Nephron progenitor cell (in vitro differentiated cells): ENCODE data around the gene ZDHHC11.
"Not testable (repeated sequence)": the region's sequence is repeated elsewhere in the genome, so short reads cannot be mapped to it uniquely, and the experiment has no call there.

Experiments
- DNase-seq: peaks from one replicate; pipeline ENCODE4 v3.0.0; 2021
- H3K27ac Mint-ChIP-seq: 2 replicates; pipeline ENCODE4 v1.8.0; 2021; ENCODE audit warnings: mild to moderate bottlenecking, moderate library complexity, mixed read lengths
- H3K27me3 Mint-ChIP-seq: 2 replicates; pipeline ENCODE4 v1.8.0; 2021; ENCODE audit warnings: mild to moderate bottlenecking, low read depth, mixed read lengths; ENCODE audit not compliant: poor library complexity
- H3K36me3 Mint-ChIP-seq: 2 replicates; pipeline ENCODE4 v1.8.0; 2021; ENCODE audit warnings: low read depth, mixed read lengths
- H3K4me1 Mint-ChIP-seq: 2 replicates; pipeline ENCODE4 v1.8.0; 2021; ENCODE audit warnings: mixed read lengths
- H3K4me3 Mint-ChIP-seq: 2 replicates; pipeline ENCODE4 v1.8.0; 2021; ENCODE audit warnings: mild to moderate bottlenecking, moderate library complexity, mixed read lengths
- H3K9me3 Mint-ChIP-seq: 2 replicates; pipeline ENCODE4 v1.8.0; 2021; ENCODE audit warnings: mild to moderate bottlenecking, moderate library complexity, mixed read lengths
- TF ChIP-seq, protein P1 (sequence below): fragments of 200-600 bp; sonication (generic); IDR thresholded peaks from 2 replicates; pipeline ENCODE4 v1.5.0; 2021; ENCODE audit warnings: antibody characterized with exemption

ZDHHC11 gene

DNA sequence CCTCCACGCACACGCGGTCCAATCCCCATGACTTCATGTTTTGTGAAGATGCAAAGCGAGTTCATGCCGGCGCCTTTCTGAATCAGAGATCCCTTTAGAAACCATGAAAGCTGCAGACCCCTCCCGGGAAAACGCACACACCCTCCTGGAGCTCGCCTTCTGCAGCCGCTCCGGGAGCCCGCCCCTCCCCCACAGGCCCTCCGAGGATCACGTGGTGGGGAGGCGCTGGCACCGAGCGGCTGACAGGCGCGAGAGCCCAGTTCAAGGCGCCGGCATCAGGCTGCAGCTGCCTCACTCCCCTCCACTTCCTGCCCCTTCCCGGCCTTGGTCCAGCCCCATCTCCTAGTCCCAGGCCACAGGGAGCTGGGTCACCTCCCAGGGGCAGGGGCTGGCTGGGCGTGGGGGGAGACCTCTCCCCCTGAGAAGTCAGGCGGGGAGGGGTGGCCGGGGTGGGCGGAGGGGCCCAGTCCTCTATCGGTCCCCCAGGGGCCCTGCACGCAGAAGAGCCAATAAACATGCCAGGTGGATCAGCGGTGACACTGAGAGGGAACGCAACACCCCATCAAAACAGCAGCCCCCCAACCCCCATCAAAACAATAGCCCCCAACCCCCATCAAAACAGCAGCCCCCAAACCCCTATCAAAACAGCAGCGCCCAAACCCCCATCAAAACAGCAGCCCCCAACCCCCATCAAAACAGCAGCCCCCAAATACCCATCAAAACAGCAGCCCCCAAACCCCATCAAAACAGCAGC lies 67.6 kb downstream of the ZDHHC11 start:
- not testable (repeated sequence) for H3K36me3 Mint-ChIP-seq, H3K9me3 Mint-ChIP-seq, H3K27ac Mint-ChIP-seq, H3K4me1 Mint-ChIP-seq
- peak; percentile 42 for DNase-seq
- Mint-ChIP-seq H3K4me3 (peak overlapping the region; percentile 62), H3K27me3 (peaks cover 19% of the 10 kb centered on the region)

DNA sequence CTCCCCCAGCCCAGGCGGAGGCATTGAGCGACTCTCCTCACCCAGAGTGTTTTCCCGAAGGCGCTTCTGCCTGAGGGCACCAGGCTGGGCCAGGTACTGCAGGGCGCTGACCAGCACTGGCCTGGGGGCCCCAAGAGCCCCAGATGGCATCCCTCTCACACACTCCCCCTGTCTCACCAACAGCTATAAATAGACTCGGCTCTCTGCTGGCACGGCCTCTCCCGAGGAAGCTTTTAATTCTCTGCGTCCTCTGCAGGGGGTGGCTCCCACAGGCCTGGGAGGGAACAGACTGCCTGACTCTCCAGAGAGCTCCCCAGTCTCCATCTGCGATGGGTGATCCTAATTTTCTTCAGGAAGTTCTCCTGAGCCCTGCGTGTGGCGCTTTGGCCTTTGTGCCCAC lies 68.4 kb downstream of the ZDHHC11 start:
- H3K4me1 Mint-ChIP-seq, DNase-seq, H3K36me3 Mint-ChIP-seq, H3K27ac Mint-ChIP-seq, H3K4me3 Mint-ChIP-seq, H3K9me3 Mint-ChIP-seq: not testable (repeated sequence)
- H3K27me3 Mint-ChIP-seq: peaks cover 13% of the 10 kb centered on the region

DNA sequence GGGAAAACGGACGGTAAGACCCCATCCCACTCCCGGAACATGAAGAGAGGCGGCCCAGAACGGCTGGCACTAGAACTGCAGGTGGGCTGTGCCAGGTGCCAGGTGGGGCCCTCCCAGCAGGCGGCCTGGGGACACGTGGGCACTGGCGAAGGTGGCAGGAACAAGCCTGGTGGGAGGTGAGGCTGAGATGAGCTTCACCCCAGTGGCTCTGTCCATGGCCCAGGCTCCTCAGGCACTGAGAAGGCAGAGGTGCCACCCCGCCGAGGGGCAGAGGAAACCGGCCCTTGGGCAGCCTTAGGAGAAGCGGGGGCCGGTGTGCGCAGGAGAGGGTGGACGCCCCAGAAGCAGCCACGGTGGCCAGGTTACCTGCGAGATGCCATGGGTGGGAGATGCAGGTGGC lies 70.2 kb downstream of the ZDHHC11 start:
- H3K4me1 Mint-ChIP-seq: peaks cover 12% of the 10 kb centered on the region
- not testable (repeated sequence) for H3K9me3 Mint-ChIP-seq, H3K36me3 Mint-ChIP-seq, H3K27ac Mint-ChIP-seq, H3K4me3 Mint-ChIP-seq, DNase-seq
- H3K27me3 Mint-ChIP-seq: peaks cover 15% of the 10 kb centered on the region

DNA sequence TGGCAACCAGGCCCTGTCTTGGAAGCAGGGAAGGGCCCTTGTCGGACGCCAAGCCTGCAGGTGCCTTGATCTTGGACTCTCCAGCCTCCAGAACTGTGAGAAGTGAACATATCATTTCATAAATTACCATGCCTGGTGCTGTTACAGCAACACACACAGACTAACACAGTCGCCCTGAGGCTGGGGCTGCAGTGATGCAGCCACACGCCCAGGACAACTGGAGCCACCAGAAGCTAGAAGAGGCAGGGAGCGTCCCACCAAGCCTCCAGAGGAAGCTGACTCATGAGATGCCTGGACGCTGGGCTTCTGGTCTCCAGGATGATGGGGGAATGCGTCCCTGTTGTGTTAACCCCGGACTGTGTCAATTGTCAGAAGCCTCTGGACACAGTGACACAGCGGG lies 71.8 kb downstream of the ZDHHC11 start:
- Mint-ChIP-seq H3K4me1 (peaks cover 12% of the 10 kb centered on the region), H3K27me3 (peaks cover 10% of the 10 kb centered on the region)
- DNase-seq, H3K36me3 Mint-ChIP-seq, H3K9me3 Mint-ChIP-seq, H3K27ac Mint-ChIP-seq, H3K4me3 Mint-ChIP-seq: not testable (repeated sequence)

DNA sequence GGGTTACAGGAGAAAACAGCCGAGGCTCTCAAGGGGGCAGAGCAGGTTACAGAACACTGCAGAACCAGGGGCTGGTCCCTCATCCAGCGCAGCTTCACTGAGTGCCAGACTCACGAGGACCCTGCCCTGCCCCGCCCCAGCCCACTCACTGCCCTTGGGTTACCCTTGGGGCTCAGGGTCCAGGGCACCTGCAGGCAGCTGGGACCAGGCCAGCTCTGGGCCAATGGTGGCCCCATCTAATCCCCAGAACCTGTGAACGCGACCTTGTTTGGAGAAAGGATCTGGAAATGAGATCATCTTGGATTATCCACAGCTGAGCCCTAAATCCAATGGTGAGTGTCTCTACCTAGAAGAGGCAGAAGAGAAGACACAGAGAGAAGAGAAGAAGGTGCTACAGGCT lies 72.4 kb downstream of the ZDHHC11 start:
- not testable (repeated sequence) for H3K27me3 Mint-ChIP-seq, H3K4me3 Mint-ChIP-seq, H3K27ac Mint-ChIP-seq, H3K36me3 Mint-ChIP-seq, DNase-seq, H3K9me3 Mint-ChIP-seq
- H3K4me1 Mint-ChIP-seq: peaks cover 12% of the 10 kb centered on the region

DNA sequence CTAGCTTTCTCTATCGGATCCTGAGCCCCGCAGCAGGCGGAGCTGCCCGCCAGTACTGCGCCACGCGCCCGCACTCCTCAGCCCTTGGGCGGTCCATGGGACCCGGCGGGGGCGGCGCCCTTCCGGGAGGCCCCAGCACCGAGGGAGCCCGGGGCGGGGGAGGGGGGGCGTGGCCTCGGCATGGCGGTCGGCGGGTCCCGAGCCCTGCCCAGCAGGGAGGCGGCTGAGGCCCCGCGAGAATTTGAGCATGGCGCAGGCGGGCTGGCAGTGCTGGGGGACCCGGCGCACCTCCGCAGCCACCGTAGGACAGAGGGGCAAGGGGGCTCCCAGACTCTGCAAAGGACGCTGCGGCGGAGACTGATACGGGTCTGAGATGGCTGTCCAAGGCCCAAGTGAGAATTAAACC lies 73.0 kb downstream of the ZDHHC11 start:
- Mint-ChIP-seq H3K9me3 (peaks cover 5% of the 10 kb centered on the region), H3K27me3 (peaks cover 7% of the 10 kb centered on the region), H3K4me1 (peaks cover 12% of the 10 kb centered on the region), H3K4me3 (no peak overlapping the region), H3K27ac (no peak overlapping the region), H3K36me3 (peaks cover 5% of the 10 kb centered on the region)
- TF ChIP-seq, protein P1, sequence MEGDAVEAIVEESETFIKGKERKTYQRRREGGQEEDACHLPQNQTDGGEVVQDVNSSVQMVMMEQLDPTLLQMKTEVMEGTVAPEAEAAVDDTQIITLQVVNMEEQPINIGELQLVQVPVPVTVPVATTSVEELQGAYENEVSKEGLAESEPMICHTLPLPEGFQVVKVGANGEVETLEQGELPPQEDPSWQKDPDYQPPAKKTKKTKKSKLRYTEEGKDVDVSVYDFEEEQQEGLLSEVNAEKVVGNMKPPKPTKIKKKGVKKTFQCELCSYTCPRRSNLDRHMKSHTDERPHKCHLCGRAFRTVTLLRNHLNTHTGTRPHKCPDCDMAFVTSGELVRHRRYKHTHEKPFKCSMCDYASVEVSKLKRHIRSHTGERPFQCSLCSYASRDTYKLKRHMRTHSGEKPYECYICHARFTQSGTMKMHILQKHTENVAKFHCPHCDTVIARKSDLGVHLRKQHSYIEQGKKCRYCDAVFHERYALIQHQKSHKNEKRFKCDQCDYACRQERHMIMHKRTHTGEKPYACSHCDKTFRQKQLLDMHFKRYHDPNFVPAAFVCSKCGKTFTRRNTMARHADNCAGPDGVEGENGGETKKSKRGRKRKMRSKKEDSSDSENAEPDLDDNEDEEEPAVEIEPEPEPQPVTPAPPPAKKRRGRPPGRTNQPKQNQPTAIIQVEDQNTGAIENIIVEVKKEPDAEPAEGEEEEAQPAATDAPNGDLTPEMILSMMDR: no peak
- no peak for DNase-seq

DNA sequence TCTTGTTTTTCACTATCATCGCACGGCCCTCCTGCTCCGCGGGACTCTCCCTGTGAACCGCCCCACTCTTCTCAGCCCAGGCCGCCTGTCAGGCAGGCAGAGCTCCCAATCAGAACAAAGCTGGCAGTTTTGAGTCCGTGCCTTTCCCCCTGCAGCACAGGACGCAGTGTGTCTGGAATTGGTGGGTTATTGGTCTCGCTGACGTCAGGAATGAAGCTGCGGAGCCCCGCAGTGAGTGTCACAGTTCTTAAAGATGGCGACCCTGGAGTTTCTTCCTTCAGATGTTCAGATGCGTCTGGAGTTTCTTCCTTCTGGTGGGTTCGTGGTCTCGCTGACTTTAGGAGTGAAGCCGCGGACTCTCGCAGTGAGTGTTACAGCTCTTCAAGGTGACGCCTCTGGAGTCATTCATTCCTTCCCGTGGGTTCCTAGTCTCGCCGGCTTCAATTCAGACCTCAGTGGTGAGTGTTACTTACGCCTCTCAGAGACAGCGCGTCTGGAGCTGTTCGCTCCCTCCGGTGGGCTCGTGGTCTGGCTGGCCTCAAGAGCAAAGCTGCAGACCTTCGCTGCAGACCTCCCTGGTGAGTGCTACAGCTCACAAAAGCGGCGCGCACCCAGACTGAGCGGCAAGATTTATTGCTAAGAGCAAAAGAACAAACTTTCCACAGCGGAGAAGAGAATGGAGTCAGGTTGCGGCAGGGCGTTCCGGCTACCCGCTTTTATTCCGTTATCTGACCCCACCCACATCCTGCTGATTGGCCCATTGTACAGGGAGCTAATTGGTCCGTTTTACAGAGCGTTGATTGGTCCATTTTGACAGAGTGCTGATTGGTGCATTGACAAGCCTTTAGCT lies 73.7 kb downstream of the ZDHHC11 start:
- Mint-ChIP-seq H3K4me3 (no peak overlapping the region), H3K36me3 (peaks cover 5% of the 10 kb centered on the region), H3K4me1 (peaks cover 12% of the 10 kb centered on the region), H3K27ac (peak overlapping the region; percentile 7), H3K27me3 (peaks cover 7% of the 10 kb centered on the region), H3K9me3 (peaks cover 5% of the 10 kb centered on the region)
- DNase-seq: peak; percentile 55
- TF ChIP-seq, protein P1: no peak

DNA sequence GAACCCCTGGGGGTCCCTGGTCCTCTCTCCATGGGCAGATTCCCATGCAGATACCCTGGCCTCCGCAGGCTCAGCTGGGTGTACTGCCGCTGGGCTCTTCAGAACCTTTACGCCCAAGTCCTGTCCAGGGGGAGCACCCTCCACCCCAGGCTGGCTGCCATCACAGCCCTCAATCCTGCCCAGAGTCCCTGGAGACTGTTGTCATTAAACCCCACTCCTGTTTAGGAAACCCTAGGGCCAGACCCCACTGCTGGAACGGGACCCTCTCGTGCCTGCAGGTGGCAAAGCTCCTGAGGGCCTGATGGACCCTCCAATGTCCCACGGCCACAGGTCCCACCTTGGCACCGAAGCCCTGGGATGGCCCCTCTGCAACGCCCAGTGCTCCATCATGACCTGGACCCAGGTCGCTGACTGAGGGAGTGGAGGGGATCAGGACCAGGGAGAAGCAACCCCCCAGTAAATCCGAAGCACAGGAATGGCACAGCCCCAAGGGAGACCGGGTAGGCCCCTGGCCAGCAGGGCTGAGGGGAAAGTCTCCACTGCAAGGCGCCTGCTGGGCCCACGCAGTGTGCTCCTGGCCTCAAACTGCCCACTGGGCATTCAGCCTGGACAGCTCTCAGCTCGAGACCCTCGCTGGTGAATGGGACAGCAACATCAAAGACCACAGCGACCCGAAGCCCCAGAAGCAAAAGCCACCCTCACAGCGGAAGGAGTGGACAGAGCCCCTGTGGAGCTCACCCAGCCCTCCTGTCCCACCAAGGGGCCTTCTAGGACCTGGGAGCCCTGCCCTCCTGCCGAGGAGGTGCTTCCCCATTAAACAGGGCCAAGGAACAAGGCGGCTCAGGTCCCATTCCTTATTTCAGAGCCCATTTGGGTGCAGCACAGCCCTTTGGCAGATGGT lies 74.6 kb downstream of the ZDHHC11 start:
- H3K27me3 Mint-ChIP-seq: peaks cover 7% of the 10 kb centered on the region
- peaks cover 5% of the 10 kb centered on the region for H3K36me3 Mint-ChIP-seq
- DNase-seq: no peak
- peaks cover 5% of the 10 kb centered on the region for H3K9me3 Mint-ChIP-seq
- H3K4me1 Mint-ChIP-seq: peaks cover 21% of the 10 kb centered on the region
- no peak overlapping the region for H3K27ac Mint-ChIP-seq
- TF ChIP-seq, protein P1: no peak
- no peak overlapping the region for H3K4me3 Mint-ChIP-seq

DNA sequence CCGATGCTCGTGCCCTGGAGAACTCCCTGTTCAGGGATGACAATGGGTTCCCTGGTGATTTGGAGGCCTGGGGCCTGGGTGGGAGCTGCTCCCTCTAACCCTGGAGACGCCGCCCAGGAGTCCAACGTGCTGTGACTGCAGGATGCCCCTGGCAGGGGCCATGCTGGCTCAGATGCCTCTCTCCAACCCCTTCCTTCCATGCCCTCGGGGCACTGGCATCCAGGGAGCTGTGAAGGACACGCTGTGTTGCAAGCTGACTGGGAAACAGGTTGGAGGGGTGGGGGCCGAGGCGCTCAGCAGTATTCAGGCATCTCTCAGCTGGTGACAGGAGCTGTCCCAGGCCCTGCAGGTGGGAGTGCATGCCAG lies 75.2 kb downstream of the ZDHHC11 start:
- peaks cover 25% of the 10 kb centered on the region for H3K4me1 Mint-ChIP-seq
- H3K27ac Mint-ChIP-seq, H3K36me3 Mint-ChIP-seq, DNase-seq, H3K4me3 Mint-ChIP-seq, H3K9me3 Mint-ChIP-seq, H3K27me3 Mint-ChIP-seq: not testable (repeated sequence)

DNA sequence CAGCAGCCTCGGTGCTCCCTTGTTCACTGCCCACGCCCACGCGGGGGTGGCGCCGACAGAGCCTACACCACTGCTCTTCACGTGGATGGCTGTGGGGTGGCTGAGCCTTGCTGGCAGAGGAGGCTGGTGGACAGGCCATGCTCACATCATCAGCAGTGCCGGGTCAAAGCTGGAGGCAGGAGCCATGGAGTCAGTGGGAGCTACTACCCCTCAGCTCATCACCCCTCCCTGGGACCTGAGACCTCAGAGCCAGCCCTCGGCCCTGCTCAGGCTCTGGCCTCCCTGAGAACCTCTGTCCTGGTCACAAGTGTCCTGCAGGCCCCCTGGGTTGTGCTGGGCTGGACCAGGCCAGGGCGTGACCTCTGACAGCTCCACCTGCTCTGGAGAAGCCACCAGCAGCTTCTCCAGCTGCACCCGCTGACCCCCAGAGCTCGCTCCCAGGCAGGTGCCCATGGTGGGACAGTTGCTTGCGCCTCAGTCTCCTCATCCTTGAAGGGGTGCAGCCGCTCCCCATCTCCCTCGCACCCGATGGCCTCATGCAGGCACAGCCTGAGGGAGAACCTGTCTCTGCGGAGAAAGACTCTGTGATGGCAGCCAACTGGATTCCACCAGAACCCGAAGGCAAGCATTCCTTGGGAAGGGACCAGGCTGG lies 75.8 kb downstream of the ZDHHC11 start:
- peaks cover 25% of the 10 kb centered on the region for H3K4me1 Mint-ChIP-seq
- H3K36me3 Mint-ChIP-seq, DNase-seq, H3K27me3 Mint-ChIP-seq, H3K27ac Mint-ChIP-seq, H3K4me3 Mint-ChIP-seq, H3K9me3 Mint-ChIP-seq: not testable (repeated sequence)
